ENCODE data around the gene AFDN.

Gene AFDN, protein sequence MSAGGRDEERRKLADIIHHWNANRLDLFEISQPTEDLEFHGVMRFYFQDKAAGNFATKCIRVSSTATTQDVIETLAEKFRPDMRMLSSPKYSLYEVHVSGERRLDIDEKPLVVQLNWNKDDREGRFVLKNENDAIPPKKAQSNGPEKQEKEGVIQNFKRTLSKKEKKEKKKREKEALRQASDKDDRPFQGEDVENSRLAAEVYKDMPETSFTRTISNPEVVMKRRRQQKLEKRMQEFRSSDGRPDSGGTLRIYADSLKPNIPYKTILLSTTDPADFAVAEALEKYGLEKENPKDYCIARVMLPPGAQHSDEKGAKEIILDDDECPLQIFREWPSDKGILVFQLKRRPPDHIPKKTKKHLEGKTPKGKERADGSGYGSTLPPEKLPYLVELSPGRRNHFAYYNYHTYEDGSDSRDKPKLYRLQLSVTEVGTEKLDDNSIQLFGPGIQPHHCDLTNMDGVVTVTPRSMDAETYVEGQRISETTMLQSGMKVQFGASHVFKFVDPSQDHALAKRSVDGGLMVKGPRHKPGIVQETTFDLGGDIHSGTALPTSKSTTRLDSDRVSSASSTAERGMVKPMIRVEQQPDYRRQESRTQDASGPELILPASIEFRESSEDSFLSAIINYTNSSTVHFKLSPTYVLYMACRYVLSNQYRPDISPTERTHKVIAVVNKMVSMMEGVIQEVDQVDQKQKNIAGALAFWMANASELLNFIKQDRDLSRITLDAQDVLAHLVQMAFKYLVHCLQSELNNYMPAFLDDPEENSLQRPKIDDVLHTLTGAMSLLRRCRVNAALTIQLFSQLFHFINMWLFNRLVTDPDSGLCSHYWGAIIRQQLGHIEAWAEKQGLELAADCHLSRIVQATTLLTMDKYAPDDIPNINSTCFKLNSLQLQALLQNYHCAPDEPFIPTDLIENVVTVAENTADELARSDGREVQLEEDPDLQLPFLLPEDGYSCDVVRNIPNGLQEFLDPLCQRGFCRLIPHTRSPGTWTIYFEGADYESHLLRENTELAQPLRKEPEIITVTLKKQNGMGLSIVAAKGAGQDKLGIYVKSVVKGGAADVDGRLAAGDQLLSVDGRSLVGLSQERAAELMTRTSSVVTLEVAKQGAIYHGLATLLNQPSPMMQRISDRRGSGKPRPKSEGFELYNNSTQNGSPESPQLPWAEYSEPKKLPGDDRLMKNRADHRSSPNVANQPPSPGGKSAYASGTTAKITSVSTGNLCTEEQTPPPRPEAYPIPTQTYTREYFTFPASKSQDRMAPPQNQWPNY (N-terminal part only)

GRCh38 chr6:167826896-167827582, at the start of gene AFDN:
AFDN (plus strand) TSS chr6:167826911; CDS start chr6:167827133, 222 bp downstream.
- no peak for DNase-seq

DNA sequence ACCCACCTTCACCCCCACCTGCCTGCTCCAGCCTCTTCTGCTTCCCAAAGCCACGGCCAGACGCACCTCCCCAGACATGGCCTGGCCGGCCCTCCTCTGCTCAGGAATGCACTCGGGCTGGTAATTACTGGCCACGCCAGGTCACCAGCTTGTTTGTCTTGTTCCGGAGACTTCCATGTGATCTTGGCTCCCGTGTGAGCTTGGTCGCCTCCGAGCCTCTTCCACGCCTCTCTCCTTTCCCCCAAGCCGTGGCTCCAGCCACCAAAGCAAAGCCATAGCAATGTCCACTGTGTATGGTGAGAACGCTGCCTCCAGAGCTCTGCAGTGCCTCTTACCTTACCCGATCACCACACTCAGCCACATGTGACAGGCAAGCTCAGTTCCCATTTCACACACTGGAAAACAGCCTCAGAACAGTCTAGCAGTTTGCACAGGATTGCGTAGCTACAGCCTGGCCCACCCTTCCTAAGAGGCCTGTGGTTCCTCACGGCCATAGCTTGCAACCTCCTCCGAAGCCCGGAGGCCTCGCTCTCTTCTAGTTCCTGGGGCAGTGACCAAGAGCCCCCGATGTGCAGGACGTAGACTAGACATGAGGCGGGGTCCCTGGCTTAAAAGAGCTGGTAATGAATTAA, 48.1 kb upstream of the AFDN start:
- no peak for DNase-seq

DNA sequence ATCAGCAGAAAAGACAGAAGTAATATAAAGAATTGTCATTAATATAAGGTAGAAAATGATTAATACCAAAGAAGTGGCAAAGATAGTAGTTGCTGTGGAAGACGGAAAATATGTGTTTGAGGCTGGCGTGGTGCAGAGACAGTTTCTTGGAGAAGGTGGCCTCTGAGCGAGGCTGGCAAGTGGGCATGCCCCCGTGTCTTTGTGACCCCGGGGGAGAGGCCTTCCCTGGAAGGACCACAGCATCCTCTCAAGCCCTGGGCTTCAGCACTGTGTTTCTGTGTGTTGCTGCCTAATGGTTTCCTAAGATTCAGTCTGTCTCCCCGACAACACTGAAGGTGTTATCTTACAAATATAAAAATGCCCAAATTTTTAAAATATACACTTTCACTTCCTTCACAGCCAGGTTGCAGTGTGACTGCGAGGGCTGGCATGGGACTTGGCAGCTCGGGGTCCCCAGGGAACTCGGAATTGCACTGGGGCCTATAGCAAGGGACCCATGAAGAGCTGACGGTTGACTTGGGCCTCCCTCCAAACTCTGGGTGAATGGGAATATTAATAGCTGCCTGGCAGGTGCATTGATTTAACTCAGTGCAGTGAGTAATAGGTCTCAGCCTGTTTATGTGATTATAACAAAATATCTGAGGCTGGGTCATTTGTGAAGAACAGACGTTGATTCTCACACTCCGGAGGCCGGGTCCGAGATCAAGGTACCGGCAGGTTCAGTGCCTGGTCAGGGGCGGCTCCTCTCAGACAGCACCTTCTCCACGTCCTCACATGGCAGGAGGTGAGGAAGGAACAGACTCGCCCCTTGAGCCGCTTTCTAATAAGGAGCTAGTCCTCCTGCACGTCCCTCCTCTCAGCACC, 47.4 kb upstream of the AFDN start:
- no peak for DNase-seq

DNA sequence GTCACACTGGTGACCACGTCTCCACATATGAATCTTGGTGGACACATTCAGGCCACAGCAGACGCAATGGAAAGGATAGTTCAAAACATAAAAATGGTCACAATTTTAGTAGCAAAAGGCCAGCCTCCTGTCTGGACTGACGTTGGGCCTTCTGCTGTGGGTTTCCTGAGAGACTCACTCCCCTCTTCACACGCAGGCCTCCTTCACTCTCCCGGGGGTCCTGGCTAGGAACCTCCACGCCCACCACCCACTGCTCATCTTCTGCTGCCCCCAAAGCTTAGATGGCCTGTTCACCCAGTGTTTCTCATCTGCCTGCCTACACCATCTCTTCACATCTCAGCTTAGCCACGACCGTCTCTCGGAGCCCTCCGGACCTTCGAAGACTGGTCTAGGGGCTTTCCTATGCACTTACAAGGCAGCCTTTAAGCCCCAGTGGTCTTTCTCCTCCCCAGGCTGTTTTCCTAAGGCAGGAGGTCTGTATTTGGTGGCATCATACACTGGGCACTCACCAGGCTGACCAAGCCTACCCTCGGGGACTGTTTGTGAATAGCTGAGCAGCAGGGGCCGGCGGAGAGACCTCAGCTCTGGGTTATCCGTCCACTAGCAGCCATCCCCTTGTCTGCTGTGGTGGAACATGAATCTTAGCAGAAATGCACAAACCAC, 46.6 kb upstream of the AFDN start:
- no peak for DNase-seq

DNA sequence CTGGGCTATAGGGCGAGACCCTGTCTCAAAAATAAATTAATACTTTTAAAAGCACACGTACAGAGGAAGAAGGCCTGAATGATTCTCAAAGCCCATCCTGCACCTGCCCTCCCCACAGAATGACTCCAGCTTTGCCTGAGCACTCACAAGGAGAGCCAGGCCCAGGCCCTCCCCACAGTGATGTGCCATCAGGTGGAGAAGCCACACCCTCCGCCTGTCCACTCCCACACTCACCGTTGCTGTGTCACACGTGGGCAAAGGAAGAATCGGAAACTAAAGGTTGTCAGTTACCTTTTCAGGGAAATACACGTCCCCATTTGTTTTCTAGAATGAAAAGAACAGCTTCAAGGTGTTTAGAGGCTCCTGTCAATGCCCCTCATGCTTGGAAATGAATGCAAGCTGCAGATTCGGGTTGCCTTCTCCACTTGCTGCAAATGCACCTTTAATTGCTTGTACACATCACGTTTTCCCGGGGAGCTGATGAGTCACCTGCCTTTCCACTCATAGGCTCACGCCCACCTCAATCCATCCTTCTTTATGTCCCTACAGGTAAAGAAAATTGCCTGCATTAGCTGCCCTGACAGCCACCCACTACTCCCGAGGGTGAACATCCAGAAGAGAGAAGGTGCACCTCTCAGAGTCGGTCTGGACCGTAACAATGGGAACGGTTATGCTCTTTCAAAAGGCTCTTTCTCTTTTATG, 45.5 kb upstream of the AFDN start:
- DNase-seq, result no peak

DNA sequence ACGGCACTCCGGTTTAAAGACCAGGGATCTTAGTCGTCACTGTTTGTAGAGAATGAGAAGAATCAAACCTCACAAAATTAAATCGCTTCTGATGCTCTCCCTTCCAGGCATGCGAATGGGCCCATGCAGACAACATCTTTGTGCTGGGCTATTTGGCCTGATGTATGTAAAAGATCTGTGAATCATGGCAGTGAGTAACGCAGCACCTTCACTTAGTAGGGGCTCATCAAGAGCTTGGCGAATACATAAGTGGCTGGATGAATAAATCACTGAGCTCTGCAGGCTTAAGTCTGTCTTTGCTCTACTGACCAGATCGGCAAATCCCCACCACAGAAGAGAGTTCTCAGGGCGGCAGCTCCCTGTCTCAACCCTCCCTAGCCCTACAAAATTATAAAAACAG, 44.8 kb upstream of the AFDN start:
- DNase-seq, result no peak

DNA sequence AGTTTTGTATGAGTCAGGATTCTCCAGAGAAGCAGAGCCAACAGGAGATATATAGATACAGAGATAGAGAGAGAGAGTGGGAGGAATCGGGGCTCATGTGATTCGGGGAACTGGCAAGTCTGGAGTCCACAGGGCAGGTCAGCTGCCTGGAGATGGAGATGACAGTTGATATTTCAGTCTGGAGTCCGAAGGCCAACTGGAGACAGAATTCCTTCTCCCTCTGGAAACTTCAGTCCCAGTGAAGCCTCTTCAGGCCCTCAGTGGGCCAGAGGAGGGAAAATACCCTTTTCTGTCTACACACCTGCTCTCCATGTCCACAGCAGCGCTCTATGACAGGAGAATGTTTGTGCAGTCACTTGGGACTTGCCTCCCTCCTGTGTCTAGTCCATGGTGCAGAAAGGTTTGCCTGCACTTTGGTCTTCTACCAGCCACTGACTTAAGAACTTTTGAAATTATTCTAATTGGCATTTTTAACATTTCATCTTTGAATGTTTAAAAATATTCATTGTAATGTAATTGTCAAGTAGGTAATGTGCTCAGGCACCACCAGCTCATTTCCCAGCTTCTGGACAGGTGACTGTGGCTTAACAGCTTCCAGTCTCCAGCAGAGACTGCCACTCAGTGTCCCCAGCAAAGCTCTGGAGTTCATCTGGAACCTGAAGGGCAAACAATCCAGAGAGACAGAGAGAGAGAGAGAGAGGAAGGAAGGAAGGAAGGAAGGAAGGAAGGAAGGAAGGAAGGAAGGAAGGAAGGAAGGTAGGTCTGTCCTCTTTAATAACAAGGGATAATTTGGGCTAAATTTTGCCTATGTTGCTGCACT, 43.8 kb upstream of the AFDN start:
- DNase-seq, result no peak

GRCh38 chr6:167786853-167787675, 39.6 kb upstream of the AFDN start:
- no peak for DNase-seq

- no peak for DNase-seq
Observed at GRCh38 chr6:167787896-167788562, 38.7 kb upstream of the AFDN start.

GRCh38 chr6:167788563-167788903, 38.2 kb upstream of the AFDN start:
- no peak for DNase-seq

- no peak for DNase-seq
Observed at GRCh38 chr6:167789358-167789757, 37.4 kb upstream of the AFDN start.

DNA sequence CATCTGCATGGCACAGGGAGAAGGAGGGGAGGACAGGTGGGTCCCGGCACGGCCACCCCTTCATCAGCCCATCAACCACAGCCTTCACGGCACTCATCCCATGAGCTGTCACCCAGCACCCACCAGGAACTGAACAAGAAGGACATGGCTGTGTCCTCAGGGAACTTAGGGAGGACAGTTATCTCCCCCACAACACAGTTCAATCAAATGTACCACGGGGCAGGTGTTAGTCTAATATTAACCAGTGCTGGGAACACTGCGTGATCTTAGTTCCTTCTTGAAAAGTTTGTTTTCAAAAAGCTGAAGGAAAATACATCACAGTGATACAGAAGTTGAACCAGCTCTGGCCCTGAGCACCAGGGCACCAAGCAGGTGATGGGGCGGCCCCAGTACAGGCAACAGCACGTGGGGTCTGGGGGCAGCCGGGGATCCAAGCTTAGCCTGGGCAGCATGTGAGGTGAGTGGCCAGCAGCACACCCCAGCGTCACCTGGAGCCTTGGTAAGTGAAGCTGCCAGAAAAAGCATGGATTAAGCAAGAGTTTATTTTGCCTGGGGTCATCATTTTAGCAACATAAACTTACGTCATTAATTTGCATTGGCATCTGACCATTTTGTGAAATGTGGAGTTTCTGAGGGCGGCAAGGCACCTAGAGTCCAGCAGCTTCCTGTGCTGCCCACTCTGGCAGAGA, 35.5 kb upstream of the AFDN start:
- DNase-seq, result no peak

GRCh38 chr6:167791780-167792478, 34.8 kb upstream of the AFDN start:
- DNase-seq, result no peak

DNA sequence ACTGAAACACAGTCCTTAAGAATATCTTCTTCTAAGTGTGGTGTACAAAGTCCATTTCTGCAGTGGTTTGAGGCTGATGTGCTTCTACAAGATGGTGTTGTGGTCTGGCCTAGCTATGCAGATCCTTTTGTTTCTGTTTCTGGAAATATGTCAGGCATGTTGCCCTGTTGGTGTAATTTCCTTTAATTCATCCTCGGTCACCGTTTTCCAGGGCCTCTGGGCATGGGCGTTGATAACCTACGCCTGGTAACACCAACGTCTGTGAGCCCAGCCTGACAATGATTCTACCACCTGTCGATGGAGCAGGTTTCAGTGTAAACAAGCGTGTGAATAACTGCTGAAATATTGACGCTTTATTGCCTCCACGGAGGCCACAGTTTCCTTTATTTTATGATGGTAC, 33.3 kb upstream of the AFDN start:
- DNase-seq, result no peak

DNA sequence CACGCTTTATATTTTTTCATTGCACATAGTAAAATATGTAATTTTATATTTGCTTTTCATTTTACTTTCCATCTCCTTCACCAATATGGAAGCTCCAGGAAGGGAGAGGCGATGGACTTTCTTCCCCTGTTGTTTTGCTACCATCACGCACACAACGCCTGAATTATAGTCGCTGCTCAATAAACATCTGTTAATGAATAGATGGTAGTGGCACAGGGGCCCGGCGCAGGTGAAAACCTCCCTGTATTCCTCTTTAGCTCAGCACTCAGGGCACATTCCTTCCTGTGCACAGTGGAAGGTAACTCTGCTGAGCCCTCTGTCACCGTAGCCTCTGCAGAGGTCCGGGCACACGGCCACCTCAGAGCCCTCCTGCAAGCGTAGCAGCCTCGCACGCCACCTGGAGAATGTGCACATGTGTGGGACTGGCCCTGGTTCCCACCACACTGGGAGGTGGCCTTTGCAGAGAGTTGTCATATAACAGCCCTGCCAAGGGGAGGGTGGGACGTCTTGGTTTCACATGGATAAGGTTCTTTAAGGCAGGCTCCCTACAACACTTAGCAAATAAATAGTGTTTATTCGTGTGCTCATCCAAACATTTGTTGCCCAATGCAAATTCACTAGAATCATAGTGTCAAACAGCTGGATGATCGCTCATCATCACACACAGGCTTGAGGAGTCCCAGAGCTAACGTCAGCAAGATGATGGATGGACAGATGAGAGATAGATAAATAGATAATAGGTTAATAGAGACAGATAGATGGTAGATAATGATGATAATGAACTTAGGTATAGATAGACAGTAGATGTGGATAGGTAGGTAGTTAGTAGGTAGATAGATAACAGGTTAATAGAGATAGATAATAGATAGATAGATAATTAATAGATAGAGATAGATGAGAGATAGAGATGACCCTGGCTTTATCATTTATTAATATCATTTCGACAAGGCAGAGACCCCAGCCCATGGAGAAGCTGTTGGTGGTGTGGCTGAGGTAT, 32.3 kb upstream of the AFDN start:
- no peak for DNase-seq
